GM21717 (cell line): ENCODE data around the gene DTNB.

Source experiments
- ATAC-seq: cut with Tn5 transposase; IDR thresholded peaks from one replicate; pipeline ENCODE4 v1.9.1; 2021; ENCODE audit warnings: mild to moderate bottlenecking, moderate library complexity; ENCODE audit not compliant: unreplicated experiment

The DTNB gene

GRCh38 chr2:25478736-25479135 lies 194.6 kb downstream of the DTNB start:
- ATAC-seq, result no peak

GRCh38 chr2:25473758-25474340 lies 199.5 kb downstream of the DTNB start:
- ATAC-seq, result no peak

GRCh38 chr2:25473131-25473530 lies 200.2 kb downstream of the DTNB start:
- no peak for ATAC-seq

GRCh38 chr2:25470806-25471205 lies 202.6 kb downstream of the DTNB start:
- ATAC-seq, result no peak

- ATAC-seq, result no peak
Observed at GRCh38 chr2:25467743-25468142, 205.6 kb downstream of the DTNB start.

- ATAC-seq, result no peak
Observed at GRCh38 chr2:25462021-25462420, 211.4 kb downstream of the DTNB start.

GRCh38 chr2:25460261-25460905 lies 213.0 kb downstream of the DTNB start:
- no peak for ATAC-seq

- no peak for ATAC-seq
Observed at GRCh38 chr2:25454824-25455611, 218.4 kb downstream of the DTNB start.

- peak; percentile 73 for ATAC-seq
Observed at GRCh38 chr2:25453199-25453905, 220.0 kb downstream of the DTNB start.

GRCh38 chr2:25448808-25449207 lies 224.6 kb downstream of the DTNB start:
- ATAC-seq, result no peak

- no peak for ATAC-seq
Observed at GRCh38 chr2:25447018-25447417, 226.4 kb downstream of the DTNB start.

GRCh38 chr2:25446122-25446521 lies 227.3 kb downstream of the DTNB start:
- no peak for ATAC-seq

GRCh38 chr2:25445464-25445863 lies 227.9 kb downstream of the DTNB start:
- ATAC-seq, result no peak

GRCh38 chr2:25444608-25445270 lies 228.6 kb downstream of the DTNB start:
- no peak for ATAC-seq

GRCh38 chr2:25443766-25444165 lies 229.6 kb downstream of the DTNB start:
- ATAC-seq, result no peak

GRCh38 chr2:25441353-25441752 lies 232.0 kb downstream of the DTNB start:
- no peak for ATAC-seq

- ATAC-seq, result no peak
Observed at GRCh38 chr2:25438793-25439192, 234.6 kb downstream of the DTNB start.

- ATAC-seq, result no peak
Observed at GRCh38 chr2:25437881-25438662, 235.3 kb downstream of the DTNB start.

GRCh38 chr2:25435421-25435820 lies 238.0 kb downstream of the DTNB start:
- ATAC-seq, result no peak

- ATAC-seq, result no peak
Observed at GRCh38 chr2:25431604-25432003, 241.8 kb downstream of the DTNB start.
